Measurements from ENCODE around the gene KLF16. TPM values are rescaled to one million over a fixed set of nuclear protein-coding genes. Genes with fewer than 3 reads are reported as not detected.

KLF16 gene
- 10 to 100 TPM; 26.5 to 29.8 TPM for total RNA-seq

- POLR2A ChIA-PET: no interaction called here
- H3K36me3 Mint-ChIP-seq (ENCODE audit: low read depth): peaks cover 10% of the 10 kb centered on the region
- DNase-seq: no peak
- no peaks in the 10 kb centered on the region for H3K9me3 Mint-ChIP-seq (ENCODE audit: insufficient read depth)
- H3K27ac Mint-ChIP-seq: peak within 1 kb of the TSS; percentile 92
- CTCF ChIA-PET: no interaction called here
- peaks cover 52% of the 10 kb centered on the region for H3K4me1 Mint-ChIP-seq (ENCODE audit: low read depth)
- no peaks in the 10 kb centered on the region for H3K27me3 Mint-ChIP-seq (ENCODE audit: low read depth)
- ATAC-seq: no peak
- peak within 1 kb of the TSS; percentile 95 for H3K4me3 Mint-ChIP-seq
These were observed at the start of gene KLF16 for GRCh38 chr19:1863328-1863637. KLF16 (minus strand) TSS chr19:1863579; CDS start chr19:1863497, 82 bp downstream.

DNA sequence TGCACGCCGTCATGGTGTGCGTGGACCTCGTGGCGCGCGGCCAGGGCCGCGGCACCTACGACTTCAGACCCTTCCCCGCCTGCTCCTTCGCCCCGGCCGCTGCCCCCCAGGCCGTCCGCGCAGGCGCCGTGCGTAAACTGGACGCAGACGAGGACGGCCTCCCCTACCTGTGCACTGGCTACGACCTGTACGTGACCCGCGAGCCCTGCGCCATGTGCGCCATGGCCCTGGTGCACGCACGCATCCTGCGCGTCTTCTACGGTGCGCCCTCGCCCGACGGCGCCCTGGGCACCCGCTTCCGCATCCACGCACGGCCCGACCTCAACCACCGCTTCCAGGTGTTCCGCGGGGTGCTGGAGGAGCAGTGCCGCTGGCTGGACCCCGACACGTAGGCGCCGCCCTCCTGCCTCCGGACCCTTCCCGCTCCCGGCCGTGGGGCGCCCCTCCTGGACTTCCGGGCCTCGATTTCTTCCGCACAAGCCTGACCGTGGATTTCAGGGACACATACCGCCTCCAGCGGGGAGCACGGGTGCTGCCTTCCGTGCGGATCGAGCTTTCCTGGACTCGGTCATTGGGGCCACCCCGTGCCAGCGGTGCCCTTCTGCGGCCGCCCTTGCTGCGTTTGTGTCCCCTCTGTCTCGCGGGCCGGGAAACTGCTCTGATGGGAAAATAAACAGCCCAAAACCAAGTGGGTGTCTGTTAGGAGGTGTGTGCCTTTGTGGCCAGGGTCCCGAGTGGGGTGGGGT lies 49.6 kb upstream of the KLF16 start:
- Mint-ChIP-seq H3K27me3 (ENCODE audit: low read depth) (no peaks in the 10 kb centered on the region), H3K4me3 (no peak overlapping the region), H3K27ac (no peak overlapping the region), H3K9me3 (ENCODE audit: insufficient read depth) (no peaks in the 10 kb centered on the region), H3K36me3 (ENCODE audit: low read depth) (peaks cover 7% of the 10 kb centered on the region), H3K4me1 (ENCODE audit: low read depth) (peaks cover 19% of the 10 kb centered on the region)
- ChIA-PET CTCF (no interaction called here), POLR2A (no interaction called here)
- ATAC-seq: no peak
- no peak for DNase-seq

DNA sequence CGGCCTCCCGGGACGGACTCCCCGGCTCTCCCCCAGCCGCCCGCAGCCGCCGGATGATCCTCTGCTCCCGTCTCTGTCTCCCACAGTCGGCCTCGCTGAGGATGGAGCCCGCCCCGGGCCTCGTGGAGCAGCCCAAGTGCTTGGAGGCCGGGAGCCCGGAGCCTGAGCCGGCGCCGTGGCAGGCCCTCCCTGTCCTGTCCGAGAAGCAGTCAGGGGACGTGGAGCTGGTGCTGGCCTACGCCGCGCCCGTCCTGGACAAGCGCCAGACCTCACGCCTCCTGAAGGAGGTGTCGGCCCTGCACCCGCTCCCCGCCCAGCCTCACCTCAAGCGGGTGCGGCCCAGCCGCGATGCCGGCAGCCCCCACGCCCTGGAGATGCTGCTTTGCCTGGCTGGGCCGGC lies 48.6 kb upstream of the KLF16 start:
- POLR2A ChIA-PET: no interaction called here
- ATAC-seq (no peak), DNase-seq (no peak)
- no peaks in the 10 kb centered on the region for H3K9me3 Mint-ChIP-seq (ENCODE audit: insufficient read depth)
- H3K4me3 Mint-ChIP-seq: no peak overlapping the region
- no peaks in the 10 kb centered on the region for H3K27me3 Mint-ChIP-seq (ENCODE audit: low read depth)
- no peak overlapping the region for H3K27ac Mint-ChIP-seq
- H3K4me1 Mint-ChIP-seq (ENCODE audit: low read depth): peaks cover 23% of the 10 kb centered on the region
- H3K36me3 Mint-ChIP-seq (ENCODE audit: low read depth): peaks cover 7% of the 10 kb centered on the region
- CTCF ChIA-PET: no interaction called here

GRCh38 chr19:1911098-1911497 lies 47.7 kb upstream of the KLF16 start:
- no peak overlapping the region for H3K27ac Mint-ChIP-seq
- no peaks in the 10 kb centered on the region for H3K27me3 Mint-ChIP-seq (ENCODE audit: low read depth)
- H3K4me1 Mint-ChIP-seq (ENCODE audit: low read depth): peaks cover 24% of the 10 kb centered on the region
- ChIA-PET CTCF (no interaction called here), POLR2A (no interaction called here)
- DNase-seq (no peak), ATAC-seq (no peak)
- peaks cover 7% of the 10 kb centered on the region for H3K36me3 Mint-ChIP-seq (ENCODE audit: low read depth)
- no peaks in the 10 kb centered on the region for H3K9me3 Mint-ChIP-seq (ENCODE audit: insufficient read depth)
- no peak overlapping the region for H3K4me3 Mint-ChIP-seq

GRCh38 chr19:1910177-1910576 lies 46.8 kb upstream of the KLF16 start:
- ChIA-PET POLR2A (no interaction called here), CTCF (no interaction called here)
- Mint-ChIP-seq H3K4me1 (ENCODE audit: low read depth) (peaks cover 30% of the 10 kb centered on the region), H3K4me3 (no peak overlapping the region), H3K36me3 (ENCODE audit: low read depth) (peaks cover 13% of the 10 kb centered on the region), H3K9me3 (ENCODE audit: insufficient read depth) (no peaks in the 10 kb centered on the region), H3K27me3 (ENCODE audit: low read depth) (no peaks in the 10 kb centered on the region), H3K27ac (peak overlapping the region; percentile 18)
- ATAC-seq (no peak), DNase-seq (no peak)

GRCh38 chr19:1909761-1910080 lies 46.3 kb upstream of the KLF16 start:
- Mint-ChIP-seq H3K36me3 (ENCODE audit: low read depth) (peaks cover 13% of the 10 kb centered on the region), H3K4me1 (ENCODE audit: low read depth) (peaks cover 33% of the 10 kb centered on the region), H3K27me3 (ENCODE audit: low read depth) (no peaks in the 10 kb centered on the region), H3K9me3 (ENCODE audit: insufficient read depth) (no peaks in the 10 kb centered on the region), H3K4me3 (no peak overlapping the region), H3K27ac (peak overlapping the region; percentile 43)
- ATAC-seq: no peak
- POLR2A ChIA-PET: no interaction called here
- CTCF ChIA-PET: no interaction called here
- no peak for DNase-seq

- Mint-ChIP-seq H3K36me3 (ENCODE audit: low read depth) (peaks cover 10% of the 10 kb centered on the region), H3K4me3 (no peak overlapping the region), H3K27ac (no peak overlapping the region), H3K9me3 (ENCODE audit: insufficient read depth) (no peaks in the 10 kb centered on the region), H3K27me3 (ENCODE audit: low read depth) (no peaks in the 10 kb centered on the region), H3K4me1 (ENCODE audit: low read depth) (peaks cover 46% of the 10 kb centered on the region)
- ATAC-seq (no peak), DNase-seq (no peak)
- ChIA-PET POLR2A (interaction anchor here (0.6 to 1.3 kb wide), 2 partner anchors 11 to 12 kb away, joined by 3 read pairs; no protein-coding TSS in a partner anchor), CTCF (no interaction called here)
These were observed 44.9 kb upstream of the KLF16 start for GRCh38 chr19:1908364-1908678.

GRCh38 chr19:1907563-1908363 lies 44.4 kb upstream of the KLF16 start:
- Mint-ChIP-seq H3K27me3 (ENCODE audit: low read depth) (no peaks in the 10 kb centered on the region), H3K4me1 (ENCODE audit: low read depth) (peaks cover 51% of the 10 kb centered on the region), H3K9me3 (ENCODE audit: insufficient read depth) (no peaks in the 10 kb centered on the region), H3K36me3 (ENCODE audit: low read depth) (peaks cover 7% of the 10 kb centered on the region), H3K27ac (no peak overlapping the region), H3K4me3 (no peak overlapping the region)
- CTCF ChIA-PET: interaction anchor here (0.8 kb wide), 1 partner anchor 22 kb away, joined by 3 read pairs; no protein-coding TSS in a partner anchor
- POLR2A ChIA-PET: interaction anchor here (1.3 kb wide), 1 partner anchor 10 kb away, joined by 3 read pairs; no protein-coding TSS in a partner anchor
- DNase-seq: no peak
- ATAC-seq: no peak

DNA sequence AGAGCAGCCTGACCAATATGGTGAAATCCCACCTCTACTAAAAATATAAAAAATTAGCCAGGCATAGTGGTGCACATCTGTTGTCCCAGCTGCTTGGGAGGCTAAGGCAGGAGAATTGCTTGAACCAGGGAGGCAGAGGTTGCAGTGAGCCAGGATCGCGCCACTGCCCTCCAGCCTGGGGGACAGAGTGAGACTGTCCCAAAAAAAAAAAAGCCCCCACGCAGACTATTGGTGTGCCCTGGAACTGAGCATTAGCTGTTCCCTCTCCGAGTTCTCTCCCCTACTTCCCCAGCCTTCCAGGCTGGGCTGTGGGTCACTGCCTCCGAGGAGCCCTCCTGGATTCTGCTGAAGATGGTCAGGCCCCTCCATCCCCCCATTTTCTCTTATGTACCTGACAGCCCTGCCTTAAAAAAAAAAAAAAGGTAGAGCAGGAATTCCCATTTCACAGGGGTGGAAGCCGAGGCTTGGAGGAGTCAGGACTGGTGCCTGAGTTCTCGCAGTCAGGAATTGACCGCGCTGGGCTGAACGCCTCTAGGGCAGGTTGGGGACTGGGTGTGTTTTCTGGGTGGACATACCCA lies 43.7 kb upstream of the KLF16 start:
- DNase-seq (no peak), ATAC-seq (no peak)
- H3K4me1 Mint-ChIP-seq (ENCODE audit: low read depth): peaks cover 51% of the 10 kb centered on the region
- H3K36me3 Mint-ChIP-seq (ENCODE audit: low read depth): peaks cover 7% of the 10 kb centered on the region
- H3K4me3 Mint-ChIP-seq: no peak overlapping the region
- H3K9me3 Mint-ChIP-seq (ENCODE audit: insufficient read depth): no peaks in the 10 kb centered on the region
- ChIA-PET POLR2A (no interaction called here), CTCF (interaction anchor here (0.8 kb wide), 1 partner anchor 23 kb away, joined by 3 read pairs; no protein-coding TSS in a partner anchor)
- H3K27ac Mint-ChIP-seq: no peak overlapping the region
- H3K27me3 Mint-ChIP-seq (ENCODE audit: low read depth): no peaks in the 10 kb centered on the region

- Mint-ChIP-seq H3K9me3 (ENCODE audit: insufficient read depth) (no peaks in the 10 kb centered on the region), H3K27ac (peak overlapping the region; percentile 90), H3K36me3 (ENCODE audit: low read depth) (peaks cover 7% of the 10 kb centered on the region), H3K4me3 (peak overlapping the region; percentile 89), H3K27me3 (ENCODE audit: low read depth) (no peaks in the 10 kb centered on the region), H3K4me1 (ENCODE audit: low read depth) (peaks cover 51% of the 10 kb centered on the region)
- CTCF ChIA-PET: interaction anchor here (1.2 kb wide), 1 partner anchor 41 kb away, joined by 4 read pairs; no protein-coding TSS in a partner anchor
- ATAC-seq (no peak), DNase-seq (no peak)
- POLR2A ChIA-PET: interaction anchor here (0.6 to 1.1 kb wide), 2 partner anchors 9 to 60 kb away, joined by 3 to 5 read pairs; no protein-coding TSS in a partner anchor
These were observed 42.5 kb upstream of the KLF16 start for GRCh38 chr19:1905863-1906375.

DNA sequence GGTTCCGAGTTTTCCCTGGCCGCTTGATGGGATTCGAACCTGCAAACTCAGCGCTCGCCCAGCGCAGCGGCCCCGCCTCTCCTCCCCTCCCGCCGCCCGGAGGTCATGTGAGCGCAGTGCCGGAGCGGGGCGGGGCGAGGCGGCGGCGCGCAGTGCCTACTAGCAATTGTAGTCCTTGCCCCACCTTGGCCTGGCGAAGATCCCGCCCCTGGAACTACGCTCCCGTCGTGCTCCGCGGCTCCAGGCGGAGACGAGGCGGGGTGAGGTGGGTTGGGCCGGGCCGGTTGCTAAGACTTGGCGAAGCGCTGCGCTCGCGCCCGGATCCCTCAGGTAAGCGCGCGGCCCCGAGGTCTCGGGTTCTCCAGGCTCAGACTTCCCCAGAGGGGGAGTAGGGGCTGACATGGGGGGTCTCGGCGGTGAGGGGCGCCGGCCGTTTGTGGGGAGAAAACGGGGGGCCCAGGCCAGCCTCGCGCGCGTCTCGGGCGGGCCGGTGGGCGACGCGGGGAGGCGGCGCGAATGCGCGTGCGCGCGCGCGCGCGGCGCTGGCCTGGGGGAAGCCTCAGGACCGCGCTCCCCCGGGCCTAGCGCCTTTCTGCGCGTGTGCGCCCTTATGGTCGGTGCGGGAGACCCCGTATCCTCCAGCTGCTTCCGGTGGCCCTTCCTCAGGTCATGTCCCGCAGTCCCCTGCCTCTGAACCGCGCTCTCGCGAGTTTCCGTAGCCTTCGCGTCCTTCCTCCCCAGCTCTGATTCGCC lies 41.9 kb upstream of the KLF16 start, which contains the start of the genes ADAT3 and SCAMP4:
ADAT3 (plus strand) TSS at position 290 of the 753 bp plus-strand sequence. CDS start 6,649 bp downstream, outside the sequence.
SCAMP4 (plus strand) TSS at position 290 of the 753 bp plus-strand sequence. CDS start 9,621 bp downstream, outside the sequence.
- H3K36me3 Mint-ChIP-seq (ENCODE audit: low read depth): peaks cover 7% of the 10 kb centered on the region
- peaks cover 51% of the 10 kb centered on the region for H3K4me1 Mint-ChIP-seq (ENCODE audit: low read depth)
- ATAC-seq (peak; percentile 98), DNase-seq (peak; percentile 100)
- peak within 1 kb of the TSS; percentile 90 for H3K27ac Mint-ChIP-seq
- ChIA-PET POLR2A (interaction anchor here (0.6 to 1.7 kb wide), 4 partner anchors 8 to 61 kb away, joined by 3 to 7 read pairs (median 4); no protein-coding TSS in a partner anchor), CTCF (interaction anchor here (1.2 kb wide), 1 partner anchor 41 kb away, joined by 4 read pairs; no protein-coding TSS in a partner anchor)
- peak within 1 kb of the TSS; percentile 89 for H3K4me3 Mint-ChIP-seq
- H3K9me3 Mint-ChIP-seq (ENCODE audit: insufficient read depth): no peaks in the 10 kb centered on the region
- no peaks in the 10 kb centered on the region for H3K27me3 Mint-ChIP-seq (ENCODE audit: low read depth)
